Tibial nerve (tissue), 4 donors: ENCODE results near the gene RHOC.

ENCODE experiments used
- EP300 ChIP-seq, 2 donors: sonication (generic); formaldehyde crosslinking; IDR thresholded peaks; one replicate each; pipeline ENCODE4 v1.6.1; 2017; ENCODE audit warnings: antibody characterized with exemption in 2 of 2, mild to moderate bottlenecking in 1 of 2
- POLR2A ChIP-seq, 2 donors: fragments of 450-650 bp; IDR thresholded peaks; one replicate each; pipeline ENCODE4 v1.6.1; 2017; ENCODE audit warnings: antibody characterized with exemption in 2 of 2, mild to moderate bottlenecking in 2 of 2, moderate library complexity in 2 of 2
- TF ChIP-seq, protein P1 (sequence below), 5 experiments: fragments of 200-600 bp in 3 of 5; fragments of 450-650 bp in 2 of 5; sonication (generic) in 3 of 5; IDR thresholded peaks; one replicate each; pipeline ENCODE4 v1.5.1; 2016 to 2019; ENCODE audit warnings: antibody characterized with exemption in 5 of 5, mild to moderate bottlenecking in 3 of 5, moderate library complexity in 2 of 5

- TF ChIP-seq, protein P1, sequence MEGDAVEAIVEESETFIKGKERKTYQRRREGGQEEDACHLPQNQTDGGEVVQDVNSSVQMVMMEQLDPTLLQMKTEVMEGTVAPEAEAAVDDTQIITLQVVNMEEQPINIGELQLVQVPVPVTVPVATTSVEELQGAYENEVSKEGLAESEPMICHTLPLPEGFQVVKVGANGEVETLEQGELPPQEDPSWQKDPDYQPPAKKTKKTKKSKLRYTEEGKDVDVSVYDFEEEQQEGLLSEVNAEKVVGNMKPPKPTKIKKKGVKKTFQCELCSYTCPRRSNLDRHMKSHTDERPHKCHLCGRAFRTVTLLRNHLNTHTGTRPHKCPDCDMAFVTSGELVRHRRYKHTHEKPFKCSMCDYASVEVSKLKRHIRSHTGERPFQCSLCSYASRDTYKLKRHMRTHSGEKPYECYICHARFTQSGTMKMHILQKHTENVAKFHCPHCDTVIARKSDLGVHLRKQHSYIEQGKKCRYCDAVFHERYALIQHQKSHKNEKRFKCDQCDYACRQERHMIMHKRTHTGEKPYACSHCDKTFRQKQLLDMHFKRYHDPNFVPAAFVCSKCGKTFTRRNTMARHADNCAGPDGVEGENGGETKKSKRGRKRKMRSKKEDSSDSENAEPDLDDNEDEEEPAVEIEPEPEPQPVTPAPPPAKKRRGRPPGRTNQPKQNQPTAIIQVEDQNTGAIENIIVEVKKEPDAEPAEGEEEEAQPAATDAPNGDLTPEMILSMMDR (IDR thresholded peaks at IDR 0.05): no peak
- TF ChIP-seq EP300 (IDR thresholded peaks at IDR 0.05) (no peak), POLR2A (IDR thresholded peaks at IDR 0.05) (no peak)
Measured at GRCh38 chr1:112699425-112700144, 7.3 kb downstream of the RHOC start.
